Measurements from ENCODE around the gene DENND2A. TPM values are rescaled to one million over a fixed set of nuclear protein-coding genes. Genes with fewer than 3 reads are reported as not detected.
A peak's percentile ranks its signal among the peaks of the same experiment; 100 is the strongest.

The DENND2A gene
- total and polyA plus RNA-seq, 2 of the 4 experiments (the other 2 are of a cell fraction) = 7.5 to 10.3 TPM

DNA sequence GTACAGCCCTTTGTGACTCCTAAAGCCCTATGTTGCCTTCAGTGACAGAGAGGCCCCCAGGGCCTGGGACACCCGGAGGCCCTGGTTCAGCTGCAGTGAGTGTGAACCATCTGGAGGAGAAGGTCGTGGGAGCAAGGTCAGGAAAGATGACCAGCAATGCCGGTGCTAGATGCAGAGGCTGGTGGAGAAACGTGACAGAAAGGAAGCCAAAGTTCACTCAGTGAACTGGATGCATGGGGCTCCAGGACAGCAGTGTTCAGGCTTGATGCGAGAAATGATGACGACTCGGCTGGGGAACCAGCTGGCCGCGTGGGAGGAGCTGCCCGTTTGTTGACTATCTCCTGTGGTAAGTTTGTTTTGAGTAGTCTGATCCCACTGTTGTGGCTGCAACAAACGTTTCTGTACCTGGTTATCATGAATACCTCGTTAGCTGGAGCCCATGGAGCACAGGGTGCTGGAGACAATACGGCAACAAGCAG lies 107.2 kb downstream of the DENND2A start:
- peak; percentile 59; the same call in 1 of the 2 replicates for ATAC-seq (ENCODE audit: low read depth)
- CTCF ChIA-PET = interaction anchor here (0.6 kb wide), 1 partner anchor 479 kb away, joined by 3 read pairs; no protein-coding TSS in a partner anchor
- H3K23ac ChIP-seq (ENCODE audit: low read depth, low read length) = no peak overlapping the region

More for the DNA sequence above, 107.2 kb downstream of the DENND2A start:
- Histone ChIP-seq H2BK5ac (ENCODE audit: low read depth, low read length, poor library complexity, severe bottlenecking) (no peak overlapping the region), H3K4ac (ENCODE audit: low read depth, low read length) (no peak overlapping the region; the same call in 1 of the 2 replicates), H2AK9ac (replicated peaks; ENCODE audit: low read depth, low read length, poor library complexity) (no peak overlapping the region), H3K36me3 (ENCODE audit: control insufficient read depth, insufficient read depth, low read length) (peaks cover 17% of the 10 kb centered on the region), H3K79me1 (ENCODE audit: low read depth in 1 of 2, low read length in 2 of 2) (no peaks in the 10 kb centered on the region), H3K4me1 (ENCODE audit: control insufficient read depth, insufficient read depth, low read length) (peaks cover 2% of the 10 kb centered on the region; the same call in 1 of the 2 replicates), H3K9me1 (ENCODE audit: insufficient read depth, low read length) (peaks cover 7% of the 10 kb centered on the region; the same call in 1 of the 2 replicates), H3K14ac (replicated peaks; ENCODE audit: low read depth, low read length) (no peak overlapping the region), H4K20me1 (ENCODE audit: insufficient read depth, low read length) (no peaks in the 10 kb centered on the region), H2AK5ac (ENCODE audit: low read depth, low read length) (no peak overlapping the region), H2AFZ (replicated peaks; ENCODE audit: low read length, poor library complexity) (no peak overlapping the region), H3K27ac (ENCODE audit: insufficient read depth, low read length) (no peak overlapping the region), H3K56ac (ENCODE audit: extremely low read depth, insufficient read depth, low read length) (no peak overlapping the region), H3K4me2 (ENCODE audit: low read depth, low read length) (no peak overlapping the region), H3K9ac (ENCODE audit: low read depth, low read length) (no peak overlapping the region), H2BK120ac (ENCODE audit: low read depth, low read length) (no peak overlapping the region), H2BK20ac (ENCODE audit: low read depth, low read length) (no peak overlapping the region), H3K4me3 (ENCODE audit: insufficient read depth, low read depth, low read length) (no peak overlapping the region), H4K8ac (ENCODE audit: low read depth in 2 of 2, low read length in 2 of 2) (no peak overlapping the region), H3K27me3 (ENCODE audit: control insufficient read depth, insufficient read depth, low read length) (no peaks in the 10 kb centered on the region), H4K5ac (ENCODE audit: low read depth, low read length) (no peak overlapping the region), H3K9me3 (ENCODE audit: control insufficient read depth, insufficient read depth, low read length) (no peaks in the 10 kb centered on the region), H4K91ac (ENCODE audit: insufficient read depth, low read depth, low read length) (no peak overlapping the region), H3K18ac (ENCODE audit: low read depth, low read length) (no peak overlapping the region), H2BK15ac (ENCODE audit: low read depth, low read length) (no peak overlapping the region)
- TF ChIP-seq CEBPB (IDR thresholded peaks at IDR 0.05; ENCODE audit: low read depth, low read length) (no peak), POLR2A (IDR thresholded peaks at IDR 0.05; ENCODE audit: low read depth, low read length) (no peak), MAZ (IDR thresholded peaks at IDR 0.05; ENCODE audit: borderline replicate concordance, low read depth, low read length) (no peak), RFX5 (IDR thresholded peaks at IDR 0.05; ENCODE audit: low read depth, low read length) (no peak), RCOR1 (IDR thresholded peaks at IDR 0.05; ENCODE audit: insufficient replicate concordance, low read length) (no peak), CHD1 (IDR thresholded peaks at IDR 0.05; ENCODE audit: low read depth, low read length) (no peak), NFE2L2 (IDR thresholded peaks at IDR 0.05; ENCODE audit: low read depth, low read length) (no peak), MAFK (IDR thresholded peaks at IDR 0.05; ENCODE audit: low read depth, low read length) (no peak), BHLHE40 (IDR thresholded peaks at IDR 0.05; ENCODE audit: low read depth, low read length) (no peak), FOS (IDR thresholded peaks at IDR 0.05; ENCODE audit: low read depth, low read length) (no peak), SMC3 (IDR thresholded peaks at IDR 0.05; ENCODE audit: low read depth, low read length) (no peak), MXI1 (IDR thresholded peaks at IDR 0.05; ENCODE audit: borderline replicate concordance, low read depth, low read length) (no peak), RAD21 (IDR thresholded peaks at IDR 0.05; ENCODE audit: low read length) (no peak)
- TF ChIP-seq, protein P1, sequence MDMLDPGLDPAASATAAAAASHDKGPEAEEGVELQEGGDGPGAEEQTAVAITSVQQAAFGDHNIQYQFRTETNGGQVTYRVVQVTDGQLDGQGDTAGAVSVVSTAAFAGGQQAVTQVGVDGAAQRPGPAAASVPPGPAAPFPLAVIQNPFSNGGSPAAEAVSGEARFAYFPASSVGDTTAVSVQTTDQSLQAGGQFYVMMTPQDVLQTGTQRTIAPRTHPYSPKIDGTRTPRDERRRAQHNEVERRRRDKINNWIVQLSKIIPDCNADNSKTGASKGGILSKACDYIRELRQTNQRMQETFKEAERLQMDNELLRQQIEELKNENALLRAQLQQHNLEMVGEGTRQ (IDR thresholded peaks at IDR 0.05; ENCODE audit: low read depth, low read length) = no peak
- TF ChIP-seq, protein P2, sequence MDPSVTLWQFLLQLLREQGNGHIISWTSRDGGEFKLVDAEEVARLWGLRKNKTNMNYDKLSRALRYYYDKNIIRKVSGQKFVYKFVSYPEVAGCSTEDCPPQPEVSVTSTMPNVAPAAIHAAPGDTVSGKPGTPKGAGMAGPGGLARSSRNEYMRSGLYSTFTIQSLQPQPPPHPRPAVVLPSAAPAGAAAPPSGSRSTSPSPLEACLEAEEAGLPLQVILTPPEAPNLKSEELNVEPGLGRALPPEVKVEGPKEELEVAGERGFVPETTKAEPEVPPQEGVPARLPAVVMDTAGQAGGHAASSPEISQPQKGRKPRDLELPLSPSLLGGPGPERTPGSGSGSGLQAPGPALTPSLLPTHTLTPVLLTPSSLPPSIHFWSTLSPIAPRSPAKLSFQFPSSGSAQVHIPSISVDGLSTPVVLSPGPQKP (IDR thresholded peaks at IDR 0.05; ENCODE audit: borderline replicate concordance, low read depth, low read length) = no peak
- TF ChIP-seq, protein P3, sequence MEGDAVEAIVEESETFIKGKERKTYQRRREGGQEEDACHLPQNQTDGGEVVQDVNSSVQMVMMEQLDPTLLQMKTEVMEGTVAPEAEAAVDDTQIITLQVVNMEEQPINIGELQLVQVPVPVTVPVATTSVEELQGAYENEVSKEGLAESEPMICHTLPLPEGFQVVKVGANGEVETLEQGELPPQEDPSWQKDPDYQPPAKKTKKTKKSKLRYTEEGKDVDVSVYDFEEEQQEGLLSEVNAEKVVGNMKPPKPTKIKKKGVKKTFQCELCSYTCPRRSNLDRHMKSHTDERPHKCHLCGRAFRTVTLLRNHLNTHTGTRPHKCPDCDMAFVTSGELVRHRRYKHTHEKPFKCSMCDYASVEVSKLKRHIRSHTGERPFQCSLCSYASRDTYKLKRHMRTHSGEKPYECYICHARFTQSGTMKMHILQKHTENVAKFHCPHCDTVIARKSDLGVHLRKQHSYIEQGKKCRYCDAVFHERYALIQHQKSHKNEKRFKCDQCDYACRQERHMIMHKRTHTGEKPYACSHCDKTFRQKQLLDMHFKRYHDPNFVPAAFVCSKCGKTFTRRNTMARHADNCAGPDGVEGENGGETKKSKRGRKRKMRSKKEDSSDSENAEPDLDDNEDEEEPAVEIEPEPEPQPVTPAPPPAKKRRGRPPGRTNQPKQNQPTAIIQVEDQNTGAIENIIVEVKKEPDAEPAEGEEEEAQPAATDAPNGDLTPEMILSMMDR (conservative IDR thresholded peaks at IDR 0.05; ENCODE audit: low read depth, low read length) = no peak
- no TSS peak for BruUV-seq (replicated peaks)
- in situ Hi-C loops (cut with MboI; ENCODE audit: low sequenced_read_pairs) = no loop called here
- DNase-seq = peak; percentile 29
- dilution Hi-C loops (cut with HindIII; ENCODE audit: low sequenced_read_pairs, unreplicated experiment) = no loop called here
- intact Hi-C loops (cut with micrococcal nuclease) = no loop called here
- 60% methylated on average over 10 of the region's 13 CpGs; no CpG with 5 or more reads in 1 of the 2 experiments for WGBS, 2 experiments (ENCODE audit: extremely low coverage in 2 of 2, insufficient read length in 1 of 2)
- POLR2A ChIA-PET (ENCODE audit: unreplicated experiment) = interaction anchor here (0.5 kb wide), 1 partner anchor 107 kb away, joined by 8 read pairs; the partner anchor contains the start of gene DENND2A

All from IMR-90 (cell line).